ENCODE results near the gene RAP1B. TPM values are rescaled to one million over a fixed set of nuclear protein-coding genes. Genes with fewer than 3 reads are reported as not detected.

RAP1B gene
- total RNA-seq, 2 experiments from 2014 or later: 256 to 268 TPM

GRCh38 chr12:68611806-68612160 lies 1.1 kb downstream of the RAP1B start:
- ChIA-PET POLR2A (interaction anchor here (0.8 to 4.0 kb wide), 12 partner anchors 10 to 247 kb away, joined by 3 to 38 read pairs (median 6); no protein-coding TSS in a partner anchor), CTCF (interaction anchor here (1.1 to 3.0 kb wide), 4 partner anchors 24 to 258 kb away, joined by 3 to 18 read pairs (median 4); no protein-coding TSS in a partner anchor)
- ATAC-seq (no peak), DNase-seq (no peak)
- Mint-ChIP-seq H3K27ac (peak overlapping the region; percentile 96), H3K4me1 (ENCODE audit: low read depth) (peaks cover 45% of the 10 kb centered on the region), H3K27me3 (ENCODE audit: low read depth) (no peaks in the 10 kb centered on the region), H3K9me3 (ENCODE audit: insufficient read depth) (peaks cover 4% of the 10 kb centered on the region), H3K4me3 (peak overlapping the region; percentile 96), H3K36me3 (ENCODE audit: low read depth) (peaks cover 49% of the 10 kb centered on the region)

- Mint-ChIP-seq H3K4me1 (ENCODE audit: low read depth) (peaks cover 47% of the 10 kb centered on the region), H3K4me3 (peak overlapping the region; percentile 96), H3K9me3 (ENCODE audit: insufficient read depth) (peaks cover 4% of the 10 kb centered on the region), H3K36me3 (ENCODE audit: low read depth) (peaks cover 50% of the 10 kb centered on the region), H3K27ac (peak overlapping the region; percentile 96), H3K27me3 (ENCODE audit: low read depth) (no peaks in the 10 kb centered on the region)
- ChIA-PET POLR2A (interaction anchor here (0.8 to 4.0 kb wide), 10 partner anchors 9 to 247 kb away, joined by 3 to 38 read pairs (median 4); no protein-coding TSS in a partner anchor), CTCF (interaction anchor here (1.1 to 3.0 kb wide), 5 partner anchors 25 to 258 kb away, joined by 3 to 18 read pairs (median 4); no protein-coding TSS in a partner anchor)
- no peak for DNase-seq
- no peak for ATAC-seq
These were observed 1.5 kb downstream of the RAP1B start for GRCh38 chr12:68612202-68612601.

- H3K27ac Mint-ChIP-seq: peak overlapping the region; percentile 96
- peaks cover 50% of the 10 kb centered on the region for H3K4me1 Mint-ChIP-seq (ENCODE audit: low read depth)
- DNase-seq (no peak), ATAC-seq (no peak)
- peaks cover 4% of the 10 kb centered on the region for H3K9me3 Mint-ChIP-seq (ENCODE audit: insufficient read depth)
- CTCF ChIA-PET: interaction anchor here (1.0 to 3.0 kb wide), 7 partner anchors 8 to 259 kb away, joined by 3 to 18 read pairs (median 4); no protein-coding TSS in a partner anchor
- no peaks in the 10 kb centered on the region for H3K27me3 Mint-ChIP-seq (ENCODE audit: low read depth)
- peaks cover 55% of the 10 kb centered on the region for H3K36me3 Mint-ChIP-seq (ENCODE audit: low read depth)
- POLR2A ChIA-PET: interaction anchor here (0.8 to 4.0 kb wide), 13 partner anchors 9 to 248 kb away, joined by 3 to 38 read pairs (median 4); no protein-coding TSS in a partner anchor
- peak overlapping the region; percentile 96 for H3K4me3 Mint-ChIP-seq
These were observed 2.0 kb downstream of the RAP1B start for GRCh38 chr12:68612697-68613096.

- Mint-ChIP-seq H3K4me1 (ENCODE audit: low read depth) (peaks cover 49% of the 10 kb centered on the region), H3K27me3 (ENCODE audit: low read depth) (no peaks in the 10 kb centered on the region), H3K36me3 (ENCODE audit: low read depth) (peaks cover 59% of the 10 kb centered on the region), H3K4me3 (peak overlapping the region; percentile 96), H3K27ac (peak overlapping the region; percentile 96), H3K9me3 (ENCODE audit: insufficient read depth) (peaks cover 4% of the 10 kb centered on the region)
- DNase-seq: peak; percentile 65
- peak; percentile 8 for ATAC-seq
- CTCF ChIA-PET: interaction anchor here (0.6 to 3.0 kb wide), 7 partner anchors 8 to 260 kb away, joined by 3 to 18 read pairs (median 4); no protein-coding TSS in a partner anchor
- POLR2A ChIA-PET: interaction anchor here (0.9 to 4.0 kb wide), 10 partner anchors 8 to 249 kb away, joined by 3 to 38 read pairs (median 5); no protein-coding TSS in a partner anchor
These were observed 2.7 kb downstream of the RAP1B start for GRCh38 chr12:68613209-68613904.

GRCh38 chr12:68614105-68614679 lies 3.5 kb downstream of the RAP1B start:
- Mint-ChIP-seq H3K27me3 (ENCODE audit: low read depth) (no peaks in the 10 kb centered on the region), H3K4me1 (ENCODE audit: low read depth) (peaks cover 58% of the 10 kb centered on the region), H3K27ac (peak overlapping the region; percentile 81), H3K4me3 (peak overlapping the region; percentile 96), H3K36me3 (ENCODE audit: low read depth) (peaks cover 67% of the 10 kb centered on the region), H3K9me3 (ENCODE audit: insufficient read depth) (peaks cover 4% of the 10 kb centered on the region)
- ChIA-PET POLR2A (interaction anchor here (1.2 to 2.5 kb wide), 3 partner anchors 73 to 239 kb away, joined by 3 to 5 read pairs (median 5); no protein-coding TSS in a partner anchor), CTCF (interaction anchor here (0.6 to 3.0 kb wide), 5 partner anchors 21 to 257 kb away, joined by 3 to 18 read pairs (median 4); no protein-coding TSS in a partner anchor)
- ATAC-seq (no peak), DNase-seq (no peak)

- Mint-ChIP-seq H3K36me3 (ENCODE audit: low read depth) (peaks cover 69% of the 10 kb centered on the region), H3K27ac (peak overlapping the region; percentile 81), H3K4me1 (ENCODE audit: low read depth) (peaks cover 60% of the 10 kb centered on the region), H3K9me3 (ENCODE audit: insufficient read depth) (peaks cover 4% of the 10 kb centered on the region), H3K4me3 (peak overlapping the region; percentile 96), H3K27me3 (ENCODE audit: low read depth) (no peaks in the 10 kb centered on the region)
- POLR2A ChIA-PET: interaction anchor here (1.9 to 2.5 kb wide), 2 partner anchors 76 to 240 kb away, joined by 5 read pairs; no protein-coding TSS in a partner anchor
- DNase-seq (no peak), ATAC-seq (no peak)
- CTCF ChIA-PET: interaction anchor here (1.0 to 3.0 kb wide), 3 partner anchors 21 to 257 kb away, joined by 4 to 18 read pairs (median 6); no protein-coding TSS in a partner anchor
These were observed 4.1 kb downstream of the RAP1B start for GRCh38 chr12:68614769-68615168.

GRCh38 chr12:68617160-68617926 lies 6.6 kb downstream of the RAP1B start:
- no peak overlapping the region for H3K4me3 Mint-ChIP-seq
- CTCF ChIA-PET: interaction anchor here (2.5 kb wide), 1 partner anchor 258 kb away, joined by 8 read pairs; no protein-coding TSS in a partner anchor
- peaks cover 80% of the 10 kb centered on the region for H3K36me3 Mint-ChIP-seq (ENCODE audit: low read depth)

GRCh38 chr12:68619541-68619940 lies 8.8 kb downstream of the RAP1B start:
- no peaks in the 10 kb centered on the region for H3K27me3 Mint-ChIP-seq (ENCODE audit: low read depth)
- no peak overlapping the region for H3K27ac Mint-ChIP-seq
- H3K9me3 Mint-ChIP-seq (ENCODE audit: insufficient read depth): peaks cover 4% of the 10 kb centered on the region
- POLR2A ChIA-PET: interaction anchor here (1.4 kb wide), 1 partner anchor 9 kb away, joined by 3 read pairs; no protein-coding TSS in a partner anchor
- H3K4me3 Mint-ChIP-seq: no peak overlapping the region
- peaks cover 75% of the 10 kb centered on the region for H3K4me1 Mint-ChIP-seq (ENCODE audit: low read depth)
- H3K36me3 Mint-ChIP-seq (ENCODE audit: low read depth): peaks cover 77% of the 10 kb centered on the region
- CTCF ChIA-PET: interaction anchor here (0.7 to 1.1 kb wide), 2 partner anchors 41 to 302 kb away, joined by 3 read pairs; no protein-coding TSS in a partner anchor
- ATAC-seq (no peak), DNase-seq (no peak)

More at GRCh38 chr12:68617160-68617926, 6.6 kb downstream of the RAP1B start:
- Mint-ChIP-seq H3K27ac (no peak overlapping the region), H3K27me3 (ENCODE audit: low read depth) (no peaks in the 10 kb centered on the region), H3K4me1 (ENCODE audit: low read depth) (peaks cover 78% of the 10 kb centered on the region), H3K9me3 (ENCODE audit: insufficient read depth) (peaks cover 4% of the 10 kb centered on the region)
- no peak for DNase-seq
- ATAC-seq: no peak
- POLR2A ChIA-PET: no interaction called here

GRCh38 chr12:68620519-68621471 lies 10.1 kb downstream of the RAP1B start:
- no peak for DNase-seq
- peaks cover 77% of the 10 kb centered on the region for H3K36me3 Mint-ChIP-seq (ENCODE audit: low read depth)
- H3K4me1 Mint-ChIP-seq (ENCODE audit: low read depth): peaks cover 70% of the 10 kb centered on the region
- ChIA-PET CTCF (interaction anchor here (0.7 to 1.3 kb wide), 4 partner anchors 8 to 261 kb away, joined by 3 to 4 read pairs (median 3); no protein-coding TSS in a partner anchor), POLR2A (interaction anchor here (0.6 to 2.2 kb wide), 4 partner anchors 8 to 440 kb away, joined by 3 to 12 read pairs (median 4); no protein-coding TSS in a partner anchor)
- H3K9me3 Mint-ChIP-seq (ENCODE audit: insufficient read depth): peaks cover 5% of the 10 kb centered on the region
- no peaks in the 10 kb centered on the region for H3K27me3 Mint-ChIP-seq (ENCODE audit: low read depth)
- ATAC-seq: no peak
- peak overlapping the region; percentile 26 for H3K27ac Mint-ChIP-seq
- peak overlapping the region; percentile 26 for H3K4me3 Mint-ChIP-seq

- H3K27ac Mint-ChIP-seq: peak overlapping the region; percentile 26
- ATAC-seq (no peak), DNase-seq (no peak)
- no peak overlapping the region for H3K4me3 Mint-ChIP-seq
- H3K27me3 Mint-ChIP-seq (ENCODE audit: low read depth): no peaks in the 10 kb centered on the region
- CTCF ChIA-PET: interaction anchor here (0.7 to 1.3 kb wide), 3 partner anchors 9 to 262 kb away, joined by 3 to 4 read pairs (median 3); no protein-coding TSS in a partner anchor
- peaks cover 75% of the 10 kb centered on the region for H3K4me1 Mint-ChIP-seq (ENCODE audit: low read depth)
- peaks cover 12% of the 10 kb centered on the region for H3K9me3 Mint-ChIP-seq (ENCODE audit: insufficient read depth)
- POLR2A ChIA-PET: interaction anchor here (0.6 to 2.2 kb wide), 3 partner anchors 9 to 441 kb away, joined by 3 to 12 read pairs (median 4); no protein-coding TSS in a partner anchor
- peaks cover 82% of the 10 kb centered on the region for H3K36me3 Mint-ChIP-seq (ENCODE audit: low read depth)
These were observed 10.9 kb downstream of the RAP1B start for GRCh38 chr12:68621472-68622081.

All from activated CD8-positive, alpha-beta T cell treated with anti-CD3 and anti-CD28 coated beads, Interleukin-2, amount 10 ng/mL, durations not matched to agents 7 days and 5 days (primary cell).